ENCODE measurements around the gene WDPCP. TPM values are rescaled to one million over a fixed set of nuclear protein-coding genes. Genes with fewer than 3 reads are reported as not detected.

The WDPCP gene
- polyA plus RNA-seq, 1 of the 3 experiments (the other 2 are of a cell fraction): 3.1 TPM

DNA sequence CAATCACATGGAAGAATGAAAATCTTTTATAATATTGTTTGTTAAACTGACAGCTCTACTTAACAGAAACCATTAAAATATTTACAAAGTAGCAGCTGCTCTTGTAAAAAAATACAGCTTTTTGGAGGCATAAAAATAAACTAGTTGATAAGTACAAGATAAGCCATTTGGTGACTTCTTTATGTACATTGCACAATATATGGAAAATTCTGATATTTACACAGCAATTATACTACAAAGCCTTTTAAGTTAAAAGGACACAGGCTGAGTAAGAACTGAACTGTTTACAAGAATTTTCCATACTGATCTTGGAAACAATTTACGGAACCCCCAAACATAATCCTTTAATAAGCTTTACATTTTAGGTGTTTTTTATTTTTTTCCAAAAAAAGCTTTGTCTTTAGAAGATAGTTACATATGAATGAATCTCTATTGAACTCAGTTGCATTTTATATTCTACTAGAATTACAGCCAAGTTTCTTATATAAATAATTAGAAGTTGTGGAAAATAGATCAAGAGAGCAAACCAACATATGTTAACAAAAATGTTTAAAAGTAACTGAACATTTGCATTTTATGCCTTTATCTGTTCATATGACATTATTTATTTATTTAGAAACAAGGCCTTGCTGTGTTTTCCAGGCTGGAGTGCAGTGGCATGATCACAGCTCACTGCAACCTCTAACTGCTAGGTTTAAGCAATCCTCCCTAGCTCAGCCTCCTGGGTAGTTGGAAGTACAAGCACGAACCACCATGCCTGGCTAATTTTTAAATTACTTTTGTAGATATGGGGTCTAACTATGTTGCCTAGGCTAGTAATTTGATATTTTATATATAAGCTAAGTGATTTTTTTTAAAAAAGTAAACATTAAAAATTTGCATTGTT, 395.1 kb downstream of the WDPCP start:
- Histone ChIP-seq H3F3A (replicated peaks; ENCODE audit: insufficient read depth) (no peaks in the 10 kb centered on the region), H3K9me2 (no peaks in the 10 kb centered on the region), H4K20me1 (ENCODE audit: insufficient read depth) (no peaks in the 10 kb centered on the region), H3K36me3 (replicated peaks in 1 of 2; ENCODE audit: control insufficient read depth in 1 of 2, insufficient read depth in 2 of 2, low read length in 1 of 2) (no peaks in the 10 kb centered on the region), H2AFZ (ENCODE audit: low read depth) (no peak overlapping the region), H3K4me1 (ENCODE audit: control insufficient read depth in 1 of 2, insufficient read depth in 2 of 2, low read depth in 1 of 2, low read length in 1 of 2) (no peaks in the 10 kb centered on the region), H3K4me3 (ENCODE audit: low read depth in 2 of 2, low read length in 1 of 2) (no peak overlapping the region), H3K9me3 (0 out of 2 replicates have a peak, but pooled peaks cover 2% of the 10 kb centered on the region), H3K27me3 (ENCODE audit: insufficient read depth) (no peaks in the 10 kb centered on the region), H3K27ac (ENCODE audit: low read depth in 2 of 2, low read length in 1 of 2) (no peak overlapping the region), H3K79me2 (ENCODE audit: insufficient read depth) (no peaks in the 10 kb centered on the region), H3K4me2 (no peak overlapping the region), H3K9ac (no peak overlapping the region)
- DNase-seq: no peak
- POLR2A ChIA-PET: interaction anchor here (0.6 kb wide), 1 partner anchor 133 kb away, joined by 3 read pairs; no protein-coding TSS in a partner anchor
- TF ChIP-seq, protein P1, sequence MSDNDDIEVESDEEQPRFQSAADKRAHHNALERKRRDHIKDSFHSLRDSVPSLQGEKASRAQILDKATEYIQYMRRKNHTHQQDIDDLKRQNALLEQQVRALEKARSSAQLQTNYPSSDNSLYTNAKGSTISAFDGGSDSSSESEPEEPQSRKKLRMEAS (IDR thresholded peaks at IDR 0.05; ENCODE audit: low read depth): no peak
- no peak for TF ChIP-seq EP300 (IDR thresholded peaks at IDR 0.05; ENCODE audit: borderline replicate concordance in 1 of 2, low read depth in 1 of 2, low read length in 1 of 2)
- no peak for TF ChIP-seq NFIC (IDR thresholded peaks at IDR 0.05; ENCODE audit: borderline replicate concordance)
- TF ChIP-seq RXRA (IDR thresholded peaks at IDR 0.05; ENCODE audit: borderline replicate concordance, low read depth): no peak
- no peak for TF ChIP-seq FOXJ3 (CRISPR knock-in tag; IDR thresholded peaks at IDR 0.05)
- TF ChIP-seq, protein P2, sequence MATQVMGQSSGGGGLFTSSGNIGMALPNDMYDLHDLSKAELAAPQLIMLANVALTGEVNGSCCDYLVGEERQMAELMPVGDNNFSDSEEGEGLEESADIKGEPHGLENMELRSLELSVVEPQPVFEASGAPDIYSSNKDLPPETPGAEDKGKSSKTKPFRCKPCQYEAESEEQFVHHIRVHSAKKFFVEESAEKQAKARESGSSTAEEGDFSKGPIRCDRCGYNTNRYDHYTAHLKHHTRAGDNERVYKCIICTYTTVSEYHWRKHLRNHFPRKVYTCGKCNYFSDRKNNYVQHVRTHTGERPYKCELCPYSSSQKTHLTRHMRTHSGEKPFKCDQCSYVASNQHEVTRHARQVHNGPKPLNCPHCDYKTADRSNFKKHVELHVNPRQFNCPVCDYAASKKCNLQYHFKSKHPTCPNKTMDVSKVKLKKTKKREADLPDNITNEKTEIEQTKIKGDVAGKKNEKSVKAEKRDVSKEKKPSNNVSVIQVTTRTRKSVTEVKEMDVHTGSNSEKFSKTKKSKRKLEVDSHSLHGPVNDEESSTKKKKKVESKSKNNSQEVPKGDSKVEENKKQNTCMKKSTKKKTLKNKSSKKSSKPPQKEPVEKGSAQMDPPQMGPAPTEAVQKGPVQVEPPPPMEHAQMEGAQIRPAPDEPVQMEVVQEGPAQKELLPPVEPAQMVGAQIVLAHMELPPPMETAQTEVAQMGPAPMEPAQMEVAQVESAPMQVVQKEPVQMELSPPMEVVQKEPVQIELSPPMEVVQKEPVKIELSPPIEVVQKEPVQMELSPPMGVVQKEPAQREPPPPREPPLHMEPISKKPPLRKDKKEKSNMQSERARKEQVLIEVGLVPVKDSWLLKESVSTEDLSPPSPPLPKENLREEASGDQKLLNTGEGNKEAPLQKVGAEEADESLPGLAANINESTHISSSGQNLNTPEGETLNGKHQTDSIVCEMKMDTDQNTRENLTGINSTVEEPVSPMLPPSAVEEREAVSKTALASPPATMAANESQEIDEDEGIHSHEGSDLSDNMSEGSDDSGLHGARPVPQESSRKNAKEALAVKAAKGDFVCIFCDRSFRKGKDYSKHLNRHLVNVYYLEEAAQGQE (IDR thresholded peaks at IDR 0.05; ENCODE audit: low read depth, low read length): no peak
- no peak for TF ChIP-seq FOXM1 (IDR thresholded peaks at IDR 0.05; ENCODE audit: low read depth)
- TF ChIP-seq, protein P3, sequence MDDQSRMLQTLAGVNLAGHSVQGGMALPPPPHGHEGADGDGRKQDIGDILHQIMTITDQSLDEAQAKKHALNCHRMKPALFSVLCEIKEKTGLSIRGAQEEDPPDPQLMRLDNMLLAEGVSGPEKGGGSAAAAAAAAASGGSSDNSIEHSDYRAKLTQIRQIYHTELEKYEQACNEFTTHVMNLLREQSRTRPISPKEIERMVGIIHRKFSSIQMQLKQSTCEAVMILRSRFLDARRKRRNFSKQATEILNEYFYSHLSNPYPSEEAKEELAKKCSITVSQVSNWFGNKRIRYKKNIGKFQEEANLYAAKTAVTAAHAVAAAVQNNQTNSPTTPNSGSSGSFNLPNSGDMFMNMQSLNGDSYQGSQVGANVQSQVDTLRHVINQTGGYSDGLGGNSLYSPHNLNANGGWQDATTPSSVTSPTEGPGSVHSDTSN (IDR thresholded peaks at IDR 0.05): no peak
- TF ChIP-seq TCF12 (IDR thresholded peaks at IDR 0.05): no peak
- TF ChIP-seq, protein P4, sequence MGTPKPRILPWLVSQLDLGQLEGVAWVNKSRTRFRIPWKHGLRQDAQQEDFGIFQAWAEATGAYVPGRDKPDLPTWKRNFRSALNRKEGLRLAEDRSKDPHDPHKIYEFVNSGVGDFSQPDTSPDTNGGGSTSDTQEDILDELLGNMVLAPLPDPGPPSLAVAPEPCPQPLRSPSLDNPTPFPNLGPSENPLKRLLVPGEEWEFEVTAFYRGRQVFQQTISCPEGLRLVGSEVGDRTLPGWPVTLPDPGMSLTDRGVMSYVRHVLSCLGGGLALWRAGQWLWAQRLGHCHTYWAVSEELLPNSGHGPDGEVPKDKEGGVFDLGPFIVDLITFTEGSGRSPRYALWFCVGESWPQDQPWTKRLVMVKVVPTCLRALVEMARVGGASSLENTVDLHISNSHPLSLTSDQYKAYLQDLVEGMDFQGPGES (IDR thresholded peaks at IDR 0.05; ENCODE audit: low read depth, low read length): no peak
- no peak for TF ChIP-seq EZH2phosphoT487 (IDR thresholded peaks at IDR 0.05; ENCODE audit: borderline replicate concordance, low read depth)
- no peak for TF ChIP-seq ELF1 (IDR thresholded peaks at IDR 0.05)
- TF ChIP-seq TAF1 (IDR thresholded peaks at IDR 0.05; ENCODE audit: borderline replicate concordance, low read depth, low read length): no peak
- WGBS (ENCODE audit: low lambda C conversion rate): 76% methylated on average over 2 of the region's 2 CpGs
- CTCF ChIA-PET: interaction anchor here (1.7 kb wide), 1 partner anchor 418 kb away, joined by 4 read pairs; no protein-coding TSS in a partner anchor
